Hindlimb muscle (tissue), 1 donor: Measurements from ENCODE around the gene KATNAL1. TPM values are rescaled to one million over a fixed set of nuclear protein-coding genes. Genes with fewer than 3 reads are reported as not detected.

Experiments
- DNase-seq: peaks from one replicate; pipeline ENCODE4 v3.0.0-alpha.2; 2013
- polyA plus RNA-seq: library from polyadenylated mRNA; unstranded; fragments of 120-200 nt; gene quantifications from one replicate; pipeline ENCODE4 v1.2.1, GENCODE V29; 2013; ENCODE audit not compliant: insufficient read length

The KATNAL1 gene
- polyA plus RNA-seq, 1 donor: 11.2 TPM

DNA sequence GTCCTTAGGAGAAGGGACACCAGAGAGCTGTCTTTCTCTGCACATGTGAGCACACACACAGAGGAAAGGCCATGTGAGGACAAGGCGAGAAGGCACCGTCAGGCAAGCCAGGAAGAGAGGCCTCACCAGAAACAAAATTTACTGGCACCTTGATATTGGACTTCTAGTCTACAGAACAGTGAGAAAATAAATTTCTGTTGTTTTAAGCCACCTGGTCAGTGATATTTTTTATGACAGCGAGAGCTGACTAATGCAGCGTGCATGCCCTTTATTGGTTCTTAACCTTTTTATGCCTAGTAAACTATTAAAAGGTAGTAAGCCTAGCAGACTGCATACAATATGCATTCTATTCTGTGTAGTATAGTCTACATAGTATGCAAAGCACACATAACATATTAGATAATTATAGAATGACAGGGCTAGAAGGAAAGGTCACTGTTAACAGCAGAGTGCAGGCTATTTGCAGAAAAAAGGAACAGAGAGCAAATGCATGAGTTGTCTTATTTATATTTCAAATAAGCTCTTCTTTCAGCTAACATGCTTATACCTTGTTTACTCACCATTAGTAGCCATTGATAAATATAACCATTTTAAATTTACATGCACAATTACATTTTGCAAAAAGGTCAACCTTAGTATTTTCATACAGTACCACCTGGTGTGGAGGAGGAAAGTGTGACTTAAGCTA is 25.2 kb upstream of the KATNAL1 start:
- DNase-seq: no peak

DNA sequence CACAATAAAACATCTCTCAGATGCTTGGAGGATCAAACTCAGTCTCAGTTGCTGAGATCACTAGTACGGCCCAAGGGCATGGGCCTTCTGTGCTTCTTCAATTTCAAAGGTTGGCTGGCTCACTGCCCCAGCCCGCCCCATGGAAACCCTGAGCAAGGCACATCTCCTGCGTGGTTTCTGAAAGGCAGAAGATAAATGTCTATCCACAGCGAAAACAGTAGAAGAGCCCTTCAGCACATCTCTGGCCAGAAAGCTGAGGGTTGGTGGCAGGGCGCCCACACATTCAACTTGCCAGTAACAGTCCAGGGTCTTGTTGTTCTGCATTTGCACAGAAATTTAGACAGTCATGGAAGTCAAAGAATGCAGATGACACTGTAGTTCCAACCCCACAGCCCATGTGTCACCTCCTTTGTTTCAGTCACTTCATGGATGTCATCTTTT is 24.0 kb upstream of the KATNAL1 start:
- peak; percentile 24 for DNase-seq

DNA sequence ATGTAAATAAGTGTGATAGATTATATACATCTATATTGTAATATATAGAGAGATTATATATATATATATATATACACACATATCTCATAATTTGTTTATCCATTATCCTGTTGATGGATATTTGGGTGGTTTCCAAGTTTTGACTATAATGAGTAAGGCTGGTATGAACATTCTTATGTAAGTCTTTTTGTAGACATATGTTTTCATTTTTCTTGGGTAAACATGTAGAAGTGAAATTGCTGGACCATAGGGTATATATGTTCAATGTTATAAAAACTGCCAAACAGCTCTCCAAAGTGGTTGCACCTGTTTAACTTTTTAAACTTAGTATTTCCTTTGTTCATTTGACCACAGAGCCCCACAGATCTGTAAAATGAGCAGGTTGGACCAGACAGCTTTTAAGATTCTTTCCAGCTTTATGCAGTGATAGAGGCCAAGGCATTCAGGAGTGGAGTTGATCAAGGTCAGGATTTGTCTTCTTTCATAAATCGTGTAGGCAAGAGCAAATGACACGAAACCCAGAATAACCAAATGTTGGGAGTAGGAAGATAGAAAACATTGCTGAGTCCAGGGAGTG is 21.7 kb upstream of the KATNAL1 start:
- DNase-seq: no peak

DNA sequence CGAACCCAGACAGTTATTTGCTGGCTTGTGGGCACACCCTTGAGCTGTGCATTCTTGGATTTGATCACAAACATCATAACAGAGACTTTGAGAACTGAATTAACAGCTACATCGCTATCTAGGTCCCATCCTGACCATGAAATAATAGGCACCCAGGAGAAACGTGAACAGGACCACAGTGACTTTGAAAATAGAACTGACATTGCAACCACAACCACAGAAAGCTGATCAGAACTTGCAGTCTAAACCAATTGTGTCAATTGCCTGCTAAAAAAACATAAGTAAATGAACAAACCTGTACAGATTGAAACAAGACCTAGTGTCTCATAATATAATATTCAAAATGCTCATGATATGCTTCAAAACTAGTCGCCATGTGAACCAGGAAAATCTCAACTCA is 18.3 kb upstream of the KATNAL1 start:
- DNase-seq: no peak

DNA sequence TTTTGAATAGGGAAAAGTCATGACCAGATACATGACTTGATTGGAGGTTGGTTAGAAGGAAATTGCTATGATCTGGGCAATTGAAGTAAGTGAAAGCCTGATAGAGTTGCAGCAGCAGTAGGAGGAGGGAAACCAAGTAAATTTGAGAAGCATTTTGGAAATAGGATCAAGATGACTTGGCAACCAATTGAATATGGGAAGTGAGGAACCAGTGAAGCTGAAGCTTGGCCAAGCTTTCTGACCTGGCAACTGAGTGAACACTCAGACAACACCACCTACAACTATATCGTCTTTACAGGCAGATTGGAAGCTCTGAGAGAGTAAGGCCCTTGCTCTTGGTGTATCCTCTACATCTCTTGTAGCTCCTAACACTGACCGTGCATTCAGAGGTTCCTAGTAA is 16.2 kb upstream of the KATNAL1 start:
- no peak for DNase-seq

DNA sequence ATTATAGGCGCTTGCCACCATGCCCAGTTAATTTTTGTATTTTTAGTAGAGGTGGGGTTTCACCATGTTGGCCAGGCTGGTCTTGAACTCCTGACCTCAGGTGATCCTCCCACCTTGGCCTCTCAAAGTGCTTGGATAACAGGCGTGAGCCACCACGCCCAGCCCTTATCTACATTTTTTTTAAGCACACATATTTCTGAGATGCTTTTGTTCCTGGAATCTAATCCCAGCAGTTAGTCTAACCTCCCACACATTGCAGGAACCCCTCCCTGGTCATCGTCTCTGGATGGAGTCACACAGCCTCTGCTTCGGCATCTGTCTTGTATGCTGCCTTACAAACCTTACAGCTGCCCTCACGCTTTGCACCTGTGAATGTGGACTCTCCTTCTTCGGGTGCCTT is 15.1 kb upstream of the KATNAL1 start:
- no peak for DNase-seq

DNA sequence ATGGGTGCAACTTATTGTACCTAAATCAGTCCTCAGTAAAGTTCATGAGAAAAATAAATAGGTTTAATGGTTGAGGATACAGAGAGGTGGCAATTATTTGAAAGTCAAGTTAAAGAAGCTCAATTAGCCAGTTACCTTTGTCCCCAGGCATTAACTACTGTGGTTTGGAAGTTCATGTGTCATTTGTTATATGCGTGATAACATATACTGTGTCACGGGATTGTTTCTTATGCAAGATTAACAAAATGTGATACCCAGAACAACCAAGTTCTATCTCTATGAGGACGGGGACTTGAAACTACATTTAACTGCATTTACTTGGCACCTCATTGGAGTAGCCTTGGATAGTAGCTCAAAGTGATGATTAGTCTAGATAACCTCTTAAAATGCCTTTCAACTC is 13.9 kb upstream of the KATNAL1 start:
- no peak for DNase-seq

DNA sequence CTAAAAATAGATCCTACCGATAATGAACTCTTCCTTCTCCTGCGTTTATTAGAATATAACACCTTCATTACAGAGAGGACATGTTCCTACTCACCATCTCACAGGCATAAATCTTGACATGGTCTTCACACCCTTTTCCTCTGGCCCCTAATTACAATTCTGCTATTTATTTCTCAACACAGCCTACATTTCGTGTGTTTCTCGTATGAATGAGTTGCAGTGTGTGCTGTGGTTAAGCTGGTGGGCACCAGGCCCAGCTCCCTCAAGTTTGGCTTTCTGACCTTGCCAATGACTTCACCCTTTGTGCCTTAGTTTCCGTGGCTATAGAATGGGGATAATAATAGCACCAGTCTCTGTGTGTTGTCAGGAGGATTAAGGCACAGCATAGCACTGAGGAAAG is 12.3 kb upstream of the KATNAL1 start:
- peak; percentile 13 for DNase-seq

DNA sequence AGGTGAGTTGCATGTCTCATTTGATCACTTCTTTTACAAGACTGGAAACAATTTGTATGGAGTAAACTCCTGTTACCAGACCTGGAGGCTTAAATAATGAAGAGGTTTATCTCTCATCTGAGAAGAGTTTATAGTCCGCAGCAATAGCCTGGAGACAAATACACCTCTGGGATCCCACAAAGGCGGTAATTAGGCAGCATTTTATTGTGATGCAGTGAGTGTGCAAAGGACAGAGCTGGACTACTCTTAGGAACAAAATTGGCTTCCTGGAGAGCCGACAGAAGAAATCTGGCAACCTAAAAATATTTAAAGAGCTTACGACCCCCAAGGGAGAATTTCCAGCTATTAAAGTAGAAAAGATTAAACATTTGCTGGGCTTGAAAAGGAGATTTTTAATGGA is 11.8 kb upstream of the KATNAL1 start:
- peak; percentile 29 for DNase-seq

DNA sequence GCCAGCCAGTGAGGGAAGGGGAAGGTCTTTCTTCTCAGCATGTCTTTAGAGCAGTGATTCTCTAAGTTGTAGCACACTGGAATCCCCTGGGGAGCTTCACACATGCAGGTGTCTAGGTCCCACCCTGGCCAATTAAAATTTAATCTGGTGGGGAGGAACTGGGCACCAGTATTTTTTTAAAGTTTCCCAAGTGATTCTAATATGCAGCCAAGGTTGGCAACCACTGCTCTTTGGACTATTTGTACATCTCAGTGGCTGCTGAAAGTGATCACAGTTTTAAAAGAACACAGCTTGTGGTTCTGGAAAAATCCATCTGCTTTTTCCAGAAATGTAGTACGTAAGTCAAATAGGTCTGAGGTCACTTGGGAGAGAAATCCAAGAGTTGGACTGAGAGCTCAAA is 10.7 kb upstream of the KATNAL1 start:
- no peak for DNase-seq

DNA sequence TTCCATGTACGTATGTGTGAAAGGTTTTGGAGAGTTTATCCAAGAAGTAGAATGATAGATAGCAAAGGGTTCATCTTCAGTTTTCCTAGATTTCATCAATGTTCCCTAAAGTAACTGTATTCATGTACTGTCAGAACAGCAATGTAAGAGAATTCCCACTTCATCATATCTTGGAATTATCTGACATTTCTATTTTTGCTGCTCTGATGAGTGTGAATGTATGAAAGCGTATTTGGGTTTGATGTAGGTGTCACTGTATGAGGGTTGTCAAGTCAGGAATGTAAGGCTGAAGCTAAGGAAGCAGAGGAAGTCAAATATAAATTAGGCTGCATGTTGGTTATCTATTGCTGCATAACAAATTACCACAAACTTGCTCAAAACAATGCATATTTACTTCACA is 7.2 kb upstream of the KATNAL1 start:
- DNase-seq: no peak

DNA sequence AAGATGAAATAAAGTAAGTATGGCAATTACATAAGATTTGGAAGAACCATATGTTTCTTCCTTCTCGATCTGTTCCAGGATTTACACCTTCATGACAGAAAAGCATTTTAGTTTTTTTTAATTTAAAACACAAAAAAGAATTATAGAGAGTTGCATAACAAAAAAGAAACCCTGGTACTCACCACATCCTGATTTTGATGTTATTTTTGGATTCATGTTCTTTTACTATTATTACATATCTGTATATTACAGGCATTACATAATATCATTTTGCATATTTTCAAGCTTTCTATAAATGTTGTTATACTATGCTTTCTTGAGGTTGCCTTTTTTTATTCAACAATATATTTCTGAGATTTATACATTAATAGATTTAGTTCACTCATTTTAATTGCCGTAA is 6.7 kb upstream of the KATNAL1 start:
- no peak for DNase-seq

DNA sequence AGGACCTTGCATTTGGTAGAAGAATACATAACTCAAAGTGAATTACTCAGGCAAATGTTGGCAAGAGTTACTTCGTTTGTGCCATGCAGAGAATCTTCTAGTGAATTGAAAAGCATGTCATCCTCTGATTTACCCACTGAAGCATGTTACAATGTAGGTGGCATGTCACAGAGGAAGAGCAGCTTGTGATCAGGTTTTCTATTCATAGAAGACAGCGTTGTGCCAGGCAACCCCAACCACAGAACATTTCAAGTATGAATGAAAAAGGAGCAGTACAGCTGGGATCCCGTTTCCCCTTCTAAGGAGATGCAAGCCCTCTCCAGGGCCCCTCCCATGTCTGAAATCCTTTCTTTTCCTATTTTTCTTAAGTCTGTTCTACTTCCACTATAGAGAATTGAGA is 6.0 kb upstream of the KATNAL1 start:
- no peak for DNase-seq

DNA sequence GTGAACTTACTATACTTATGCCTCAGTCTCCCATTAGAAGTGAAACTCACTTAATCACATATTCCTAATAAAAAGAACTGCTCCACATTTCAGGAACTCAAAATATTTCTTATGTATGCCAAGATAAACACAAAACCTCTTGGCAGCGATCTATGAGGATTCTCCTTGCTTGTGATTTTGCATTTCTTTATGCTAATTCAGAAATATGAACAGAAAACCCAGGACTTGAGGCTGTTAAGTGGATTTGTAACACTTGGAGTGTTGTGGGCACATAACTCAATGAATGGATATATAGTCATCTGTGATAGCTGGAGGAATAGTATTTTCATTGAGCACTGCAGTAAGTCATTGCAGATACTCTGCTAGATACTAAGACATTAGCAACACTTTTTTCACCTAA is 5.6 kb upstream of the KATNAL1 start:
- DNase-seq: no peak

DNA sequence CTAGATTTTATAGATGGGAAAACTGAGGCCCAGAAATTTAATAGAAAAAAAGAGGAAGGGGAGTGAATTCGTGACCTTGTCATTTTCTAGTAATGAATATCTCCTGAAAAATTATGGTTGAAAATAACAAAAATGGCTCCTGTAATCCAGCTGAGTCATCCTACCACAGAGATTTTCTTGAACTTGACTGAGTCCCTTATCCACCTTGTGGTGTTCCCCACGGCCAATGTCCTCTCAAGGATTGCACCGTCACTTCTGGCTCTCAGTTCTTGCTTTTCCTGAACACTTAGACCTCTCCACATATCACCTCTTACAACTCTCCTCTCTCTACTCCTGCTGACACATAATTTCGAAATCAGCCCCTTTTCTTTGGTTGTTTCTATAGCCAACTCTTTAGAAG is 1.2 kb upstream of the KATNAL1 start:
- no peak for DNase-seq

DNA sequence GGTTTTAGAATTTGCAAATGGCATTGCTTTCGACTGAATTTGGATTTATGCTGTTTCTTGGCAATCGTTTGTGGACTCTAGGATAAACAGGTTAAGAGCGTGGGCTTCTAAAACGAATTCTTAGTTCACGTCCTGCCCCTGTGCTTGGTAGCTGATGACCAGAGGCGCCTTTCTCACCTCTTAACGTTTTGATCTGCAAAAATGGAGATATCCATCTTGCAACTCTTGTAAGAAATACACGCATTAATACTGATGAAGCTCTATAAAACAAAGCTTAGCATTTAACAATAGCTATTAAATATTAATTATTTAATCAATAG is 580 bp upstream of the KATNAL1 start:
- no peak for DNase-seq

DNA sequence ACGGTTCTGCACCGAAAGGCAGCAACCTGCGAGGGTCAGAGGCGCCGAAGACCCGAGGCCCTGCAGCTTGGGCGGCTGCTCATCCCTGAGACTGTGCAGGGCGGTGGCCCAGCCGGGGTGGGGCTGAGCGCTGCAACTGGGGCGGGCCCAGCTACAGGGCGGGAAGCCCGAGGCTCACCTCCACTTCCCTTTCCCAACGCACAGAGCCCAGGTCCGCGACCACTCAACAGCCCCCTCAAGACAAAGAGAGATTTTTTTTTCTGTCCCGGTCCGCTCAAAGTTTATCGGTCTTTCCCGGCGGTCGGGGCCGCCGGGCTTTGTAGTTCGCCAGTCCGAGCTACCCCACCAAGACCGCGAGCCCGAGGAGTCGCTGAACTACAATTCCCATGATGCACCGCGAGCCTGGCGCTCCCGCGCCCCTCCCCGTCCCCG is 573 bp downstream of the KATNAL1 start:
- DNase-seq: peak; percentile 96

DNA sequence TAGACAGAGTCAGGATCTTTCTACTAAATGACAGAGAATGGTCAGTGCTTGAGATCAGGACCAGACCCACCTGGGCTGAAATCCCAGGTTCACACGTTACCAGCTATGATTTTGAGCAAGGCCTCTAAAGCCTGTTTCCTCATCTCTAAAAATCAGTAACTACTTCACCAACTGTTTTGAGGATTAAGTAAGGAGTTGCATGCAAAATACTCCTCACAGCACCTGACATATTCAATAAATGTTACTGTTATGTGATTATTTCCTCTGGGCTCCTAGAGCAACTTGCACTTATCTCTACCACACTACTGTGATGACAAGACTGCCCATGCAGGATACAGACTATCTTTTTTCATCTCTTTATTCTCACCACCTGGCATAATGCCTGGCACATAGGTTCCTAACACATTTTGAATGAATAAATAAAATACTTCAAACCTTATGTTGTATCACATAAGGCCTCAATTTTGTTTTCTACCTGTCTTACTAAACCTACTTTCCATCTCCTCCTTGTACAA is 1.8 kb downstream of the KATNAL1 start:
- no peak for DNase-seq

DNA sequence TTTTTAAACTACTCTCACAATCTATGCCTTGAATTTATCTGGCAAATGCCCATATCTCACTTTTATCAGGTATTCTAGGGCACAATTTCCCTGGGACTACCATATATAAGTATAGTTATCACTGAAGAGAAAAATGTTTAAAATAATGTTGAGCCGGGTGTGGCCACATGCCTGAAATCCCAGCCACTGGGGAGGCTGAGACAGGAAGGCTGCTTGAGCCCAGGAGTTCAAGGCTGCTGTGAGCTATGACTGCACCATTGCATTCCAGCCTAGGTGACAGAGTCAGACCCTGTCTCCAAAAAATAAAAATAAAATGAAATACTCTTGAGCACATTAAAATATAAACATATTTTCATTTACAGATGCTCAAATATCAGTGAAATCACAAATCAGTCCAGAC is 4.1 kb downstream of the KATNAL1 start:
- DNase-seq: no peak

DNA sequence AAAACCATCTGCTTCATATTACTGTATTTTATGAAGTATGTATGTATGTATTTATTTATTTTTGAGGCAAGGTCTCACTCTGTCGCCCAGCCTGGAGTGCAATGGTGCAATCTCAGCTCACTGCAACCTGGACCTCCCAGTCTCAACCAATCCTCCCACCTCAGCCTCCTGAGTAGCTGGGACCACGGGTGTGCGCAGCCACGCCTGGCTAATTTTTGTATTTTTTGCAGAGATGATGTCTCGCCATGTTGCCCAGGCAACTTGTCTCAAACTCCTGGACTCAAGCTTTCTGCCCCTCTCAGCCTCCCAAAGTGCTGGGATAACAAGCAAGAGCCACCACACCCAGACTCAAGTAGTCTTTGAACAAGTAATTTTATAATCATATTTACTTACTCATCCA is 5.5 kb downstream of the KATNAL1 start:
- no peak for DNase-seq

DNA sequence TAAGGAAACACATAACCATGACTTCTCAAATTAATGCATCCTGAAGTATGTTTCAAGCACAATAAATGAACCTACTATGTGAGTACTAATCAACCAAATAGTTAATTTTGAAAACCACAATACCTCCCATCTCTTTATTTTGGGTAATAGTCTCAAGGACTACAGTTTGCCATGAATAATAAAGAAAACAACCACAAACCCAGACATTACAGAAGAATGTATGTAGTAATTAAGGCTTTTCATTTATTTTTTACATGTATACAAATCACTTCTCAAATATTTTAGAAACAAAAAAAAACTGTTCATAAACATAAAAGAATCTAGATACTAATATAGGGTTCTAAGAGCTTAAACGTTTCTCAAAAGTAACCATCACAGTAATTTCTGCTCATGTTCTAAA is 6.8 kb downstream of the KATNAL1 start:
- no peak for DNase-seq

DNA sequence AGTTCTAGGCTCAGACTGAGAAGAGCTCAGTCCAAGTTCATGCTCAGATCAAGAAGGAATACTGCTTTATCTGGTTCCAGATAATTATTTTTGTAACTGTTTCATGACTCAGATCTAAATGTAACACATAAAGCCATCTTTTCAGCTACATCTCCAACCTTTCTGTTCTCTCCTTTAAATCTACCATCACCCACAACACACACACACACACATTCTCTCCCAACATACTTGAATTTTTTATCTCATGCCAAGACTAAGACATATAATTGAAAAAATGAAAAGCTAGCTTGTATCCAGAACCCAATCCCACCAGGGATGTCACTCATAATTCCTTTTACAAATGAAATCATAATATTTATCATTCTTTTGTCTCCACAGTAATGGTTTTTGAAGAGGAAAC is 7.6 kb downstream of the KATNAL1 start:
- DNase-seq: no peak

DNA sequence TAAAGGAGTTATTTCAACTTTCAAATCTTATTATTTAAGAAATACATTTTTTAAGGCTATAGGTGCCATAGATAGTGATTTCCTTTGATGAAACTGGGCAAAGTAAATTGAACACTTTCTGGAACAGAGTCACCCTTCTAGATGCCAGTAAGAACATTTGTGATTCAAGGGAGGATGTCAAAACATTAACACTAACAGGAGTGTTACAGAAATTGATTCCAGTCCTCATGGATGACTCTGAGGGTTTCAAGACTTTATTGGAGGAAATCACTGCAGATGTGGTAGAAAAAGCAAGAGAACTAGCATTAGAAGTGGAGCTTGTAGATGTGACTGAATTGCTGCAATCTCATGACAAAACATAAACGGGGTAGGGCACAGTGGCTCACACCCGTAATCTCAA is 12.2 kb downstream of the KATNAL1 start:
- no peak for DNase-seq

DNA sequence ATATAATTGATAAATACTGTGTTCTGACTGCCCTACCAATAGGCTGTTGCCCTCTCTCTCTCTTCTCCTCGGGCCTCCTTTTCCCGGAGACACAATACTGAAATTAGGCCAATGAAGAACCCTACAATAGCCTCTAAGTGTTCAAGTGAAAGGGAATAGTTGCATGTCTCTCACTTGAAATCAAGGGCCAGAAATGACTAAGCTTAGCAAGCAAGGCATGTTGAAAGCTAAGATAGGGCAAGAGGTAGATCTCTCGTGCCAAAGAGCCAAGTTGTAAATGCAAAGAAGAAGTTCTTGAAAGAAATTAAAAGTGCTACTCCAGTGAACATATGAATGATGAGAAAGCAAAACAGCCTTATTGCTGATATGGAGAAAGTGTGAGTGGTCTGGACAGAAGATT is 13.3 kb downstream of the KATNAL1 start:
- no peak for DNase-seq

DNA sequence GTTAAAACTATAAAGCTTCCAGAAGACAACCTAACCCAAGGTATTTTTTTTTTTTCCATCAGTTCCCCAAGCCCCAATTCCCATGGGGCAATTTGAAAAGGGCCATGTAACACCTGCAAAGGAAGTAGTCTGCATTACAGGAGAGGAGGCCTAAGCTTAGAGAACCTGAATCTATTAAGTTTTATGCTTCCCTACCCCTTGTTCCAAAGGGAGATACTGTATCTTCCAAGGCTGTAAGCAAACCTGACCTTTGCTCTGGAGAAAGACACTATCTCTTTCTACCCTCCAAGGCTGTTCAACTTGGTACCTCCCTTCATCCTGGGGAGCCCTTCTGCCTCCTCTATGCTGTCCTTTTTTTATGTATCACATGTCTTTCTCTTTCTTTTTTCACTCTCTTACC is 15.0 kb downstream of the KATNAL1 start:
- no peak for DNase-seq
